HG03432 (cell line): ENCODE results near the gene FRMD3.

Source experiments
- ATAC-seq: cut with Tn5 transposase; IDR thresholded peaks from one replicate; pipeline ENCODE4 v1.9.1; 2021; ENCODE audit warnings: mild to moderate bottlenecking, moderate library complexity; ENCODE audit not compliant: unreplicated experiment

Gene FRMD3

DNA sequence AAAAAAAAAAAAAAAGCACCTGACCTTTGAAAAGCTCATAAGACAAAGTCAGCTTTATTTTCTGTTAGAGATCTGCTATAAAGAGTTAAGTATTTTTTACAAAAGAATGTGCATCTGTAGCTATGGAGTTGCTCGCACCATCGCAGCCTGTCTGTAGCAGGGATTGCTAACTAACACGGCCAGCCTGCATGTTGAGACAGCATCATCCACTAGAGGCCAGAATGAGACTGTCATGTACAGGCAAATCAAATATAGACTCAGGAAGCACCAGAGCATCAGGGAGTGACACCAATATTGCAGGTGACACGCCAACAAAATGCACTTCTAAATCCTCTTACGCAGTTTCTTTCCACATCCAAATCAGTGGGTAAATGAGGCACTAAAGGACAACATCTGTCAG, 339.0 kb downstream of the FRMD3 start:
- peak; percentile 76 for ATAC-seq

DNA sequence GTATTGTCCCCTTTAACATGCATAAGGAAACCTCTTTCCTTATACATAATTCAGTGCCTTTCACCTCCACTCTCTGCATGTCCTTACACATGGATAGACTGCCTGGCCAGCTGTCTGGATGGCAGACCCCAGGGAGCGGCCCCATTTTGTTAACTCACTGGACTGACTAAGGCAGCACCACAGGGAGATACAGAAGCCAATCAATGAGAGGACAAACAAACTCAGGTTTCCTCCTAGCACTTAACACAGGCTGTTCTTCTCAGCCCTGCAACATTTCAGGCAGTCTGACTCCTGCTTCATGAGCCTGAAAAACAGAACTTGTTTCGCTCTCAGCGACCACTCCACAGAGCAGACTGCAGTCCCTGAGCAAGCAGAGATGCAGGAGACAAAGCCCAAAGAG, 339.8 kb downstream of the FRMD3 start:
- ATAC-seq = no peak

DNA sequence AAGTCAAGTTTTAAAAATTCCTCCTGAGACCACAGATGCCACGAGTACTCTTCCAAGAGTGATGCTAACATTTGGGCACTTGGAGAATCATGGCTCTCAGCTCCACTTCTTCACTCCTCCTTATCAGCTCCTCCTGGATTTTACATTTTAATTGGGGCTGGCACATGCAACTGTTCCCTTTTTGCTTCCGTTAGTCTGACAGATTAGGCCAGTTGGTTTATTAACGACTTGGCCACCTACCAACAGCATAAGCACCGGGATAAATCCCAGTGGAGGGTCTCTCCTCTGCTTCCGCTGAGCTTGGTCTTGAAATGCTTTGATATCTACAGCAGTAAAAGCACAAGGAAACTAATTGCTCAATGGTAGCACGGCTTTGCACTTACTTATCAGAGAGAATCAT, 340.6 kb downstream of the FRMD3 start:
- no peak for ATAC-seq

DNA sequence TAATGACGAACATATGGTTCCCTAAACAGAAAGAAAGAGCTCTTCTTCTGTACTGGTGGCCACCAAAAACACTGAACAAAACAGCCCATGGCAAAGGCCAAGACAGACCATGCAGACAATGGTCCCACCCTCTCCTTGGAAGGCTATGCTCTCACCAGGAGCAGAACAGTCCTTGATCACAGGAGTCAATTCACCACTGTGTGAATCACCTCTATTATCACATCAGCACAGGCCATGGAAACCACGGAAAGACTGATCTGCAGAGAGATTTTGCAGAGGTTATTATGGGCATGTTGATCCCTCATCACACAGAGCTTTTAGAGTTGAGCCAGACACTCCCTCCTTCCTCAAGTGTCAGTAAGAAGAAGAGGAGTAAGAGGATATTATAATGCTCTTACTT, 341.3 kb downstream of the FRMD3 start:
- ATAC-seq = no peak
